Neural cell (in vitro differentiated cells): ENCODE results near the gene LORICRIN.
A peak's percentile ranks its signal among the peaks of the same experiment; 100 is the strongest.

Source experiments
- CTCF ChIP-seq: fragments of 450-650 bp; IDR thresholded peaks from 2 replicates; pipeline ENCODE4 v1.5.1; 2014; ENCODE audit warnings: antibody characterized with exemption, mild to moderate bottlenecking, moderate library complexity; ENCODE audit not compliant: poor library complexity, severe bottlenecking
- EP300 ChIP-seq: fragments of 450-650 bp; conservative IDR thresholded peaks from 2 replicates; pipeline ENCODE4 v1.6.1; 2014; ENCODE audit warnings: antibody characterized with exemption, mild to moderate bottlenecking, moderate library complexity; ENCODE audit not compliant: poor library complexity, severe bottlenecking
- EZH2 ChIP-seq: fragments of 200-600, 300-800 bp; shearing (Covaris generic), sonication (generic); IDR thresholded peaks from 2 replicates; pipeline ENCODE4 v1.6.1; 2014; ENCODE audit warnings: antibody characterized with exemption, low read length, borderline replicate concordance, mild to moderate bottlenecking; ENCODE audit not compliant: insufficient read depth, poor library complexity, severe bottlenecking
- MXI1 ChIP-seq: fragments of 450-650 bp; conservative IDR thresholded peaks from 2 replicates; pipeline ENCODE4 v1.6.1; 2014; ENCODE audit warnings: antibody characterized with exemption, mild to moderate bottlenecking; ENCODE audit not compliant: poor library complexity, severe bottlenecking
- POLR2AphosphoS5 ChIP-seq: IDR thresholded peaks from 2 replicates; pipeline ENCODE4 v1.6.1; 2012
- REST ChIP-seq: IDR thresholded peaks from 2 replicates; pipeline ENCODE4 v1.6.1; 2012; ENCODE audit warnings: borderline replicate concordance

- TF ChIP-seq EZH2 (no peak), POLR2AphosphoS5 (peak; percentile 27), EP300 (no peak), MXI1 (no peak), CTCF (no peak), REST (no peak)
Observed at GRCh38 chr1:153260585-153261280, 1.2 kb downstream of the LORICRIN start.
